ENCODE results near the gene SLC1A7.

The SLC1A7 gene

DNA sequence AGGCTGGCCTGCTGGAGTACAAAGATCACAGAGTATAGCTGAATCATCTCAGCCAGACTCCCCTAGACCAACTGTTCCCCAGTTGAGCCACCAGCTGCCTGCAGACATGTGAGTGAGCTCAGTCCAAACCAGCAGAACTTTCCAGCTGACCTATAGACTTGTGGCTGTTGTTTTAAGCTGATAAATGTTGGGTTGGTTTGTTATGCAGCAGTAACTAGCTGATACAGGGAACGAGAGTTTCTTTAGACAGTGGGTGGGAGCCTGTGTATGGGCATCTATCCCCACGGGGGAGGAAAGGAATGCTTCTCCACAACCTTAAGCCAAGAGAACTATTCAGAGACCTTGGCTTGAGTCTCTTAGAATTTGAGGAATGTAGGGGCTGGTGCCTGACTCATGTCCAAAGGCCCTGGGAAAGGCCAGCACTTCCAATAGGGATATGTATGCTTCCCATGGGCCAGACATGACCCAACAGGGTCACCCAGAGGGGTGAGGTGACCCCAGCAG lies 30.1 kb downstream of the SLC1A7 start:
- no peak overlapping the region for H3K4me3 ChIP-seq (ENCODE audit: low read length)
- DNase-seq (ENCODE audit: low read depth) = peak; percentile 75
- TF ChIP-seq, protein P1, sequence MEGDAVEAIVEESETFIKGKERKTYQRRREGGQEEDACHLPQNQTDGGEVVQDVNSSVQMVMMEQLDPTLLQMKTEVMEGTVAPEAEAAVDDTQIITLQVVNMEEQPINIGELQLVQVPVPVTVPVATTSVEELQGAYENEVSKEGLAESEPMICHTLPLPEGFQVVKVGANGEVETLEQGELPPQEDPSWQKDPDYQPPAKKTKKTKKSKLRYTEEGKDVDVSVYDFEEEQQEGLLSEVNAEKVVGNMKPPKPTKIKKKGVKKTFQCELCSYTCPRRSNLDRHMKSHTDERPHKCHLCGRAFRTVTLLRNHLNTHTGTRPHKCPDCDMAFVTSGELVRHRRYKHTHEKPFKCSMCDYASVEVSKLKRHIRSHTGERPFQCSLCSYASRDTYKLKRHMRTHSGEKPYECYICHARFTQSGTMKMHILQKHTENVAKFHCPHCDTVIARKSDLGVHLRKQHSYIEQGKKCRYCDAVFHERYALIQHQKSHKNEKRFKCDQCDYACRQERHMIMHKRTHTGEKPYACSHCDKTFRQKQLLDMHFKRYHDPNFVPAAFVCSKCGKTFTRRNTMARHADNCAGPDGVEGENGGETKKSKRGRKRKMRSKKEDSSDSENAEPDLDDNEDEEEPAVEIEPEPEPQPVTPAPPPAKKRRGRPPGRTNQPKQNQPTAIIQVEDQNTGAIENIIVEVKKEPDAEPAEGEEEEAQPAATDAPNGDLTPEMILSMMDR (conservative IDR thresholded peaks at IDR 0.05; ENCODE audit: low read depth, low read length) = no peak

DNA sequence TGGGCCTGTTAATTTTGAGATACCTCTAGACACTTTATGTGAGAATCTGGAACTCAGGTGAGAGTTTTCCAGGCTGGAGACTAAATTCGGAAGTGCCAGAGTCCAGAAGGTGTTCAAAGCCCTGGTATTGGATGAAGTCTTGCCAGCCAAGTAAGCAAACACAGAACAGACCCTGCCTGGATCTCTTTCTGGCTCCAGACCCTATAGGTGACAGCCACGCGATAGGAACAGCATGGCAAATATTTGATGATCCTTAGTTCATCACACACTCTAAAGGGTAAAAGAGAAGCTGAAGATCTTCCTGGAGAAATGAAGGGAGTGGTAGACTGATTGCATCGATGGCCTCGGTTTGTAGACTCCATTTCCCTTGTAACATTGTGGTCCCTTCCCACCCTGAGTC lies 30.7 kb downstream of the SLC1A7 start:
- TF ChIP-seq, protein P1 (conservative IDR thresholded peaks at IDR 0.05; ENCODE audit: low read depth, low read length) = no peak
- H3K4me3 ChIP-seq (ENCODE audit: low read length) = no peak overlapping the region
- no peak for DNase-seq (ENCODE audit: low read depth)

DNA sequence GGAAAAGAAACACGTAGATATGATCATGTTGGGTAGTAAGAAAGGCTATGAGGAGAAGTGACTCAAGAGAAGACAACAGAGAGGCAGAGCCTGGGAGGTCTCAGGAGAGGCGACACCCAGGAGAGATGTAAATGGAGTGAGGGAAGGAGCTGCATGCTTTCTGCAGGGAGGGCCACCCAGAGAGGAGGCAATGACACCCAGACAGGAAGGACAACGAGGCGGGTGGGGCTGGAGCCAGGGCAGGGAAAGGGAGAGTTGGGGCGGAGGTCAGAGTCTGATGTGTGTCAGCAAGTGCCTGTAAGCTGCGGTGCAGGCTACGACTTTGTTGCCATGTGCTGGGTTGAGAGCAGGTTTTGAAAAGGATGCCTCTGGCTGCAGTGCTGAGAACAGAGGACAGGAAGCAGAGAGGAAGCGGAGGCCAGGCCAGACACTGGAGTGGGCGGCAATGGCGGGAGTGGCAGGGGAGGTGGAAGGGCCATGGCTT lies 31.3 kb downstream of the SLC1A7 start:
- H3K4me3 ChIP-seq (ENCODE audit: low read length) = no peak overlapping the region
- no peak for DNase-seq (ENCODE audit: low read depth)
- TF ChIP-seq, protein P1 (conservative IDR thresholded peaks at IDR 0.05; ENCODE audit: low read depth, low read length) = no peak

DNA sequence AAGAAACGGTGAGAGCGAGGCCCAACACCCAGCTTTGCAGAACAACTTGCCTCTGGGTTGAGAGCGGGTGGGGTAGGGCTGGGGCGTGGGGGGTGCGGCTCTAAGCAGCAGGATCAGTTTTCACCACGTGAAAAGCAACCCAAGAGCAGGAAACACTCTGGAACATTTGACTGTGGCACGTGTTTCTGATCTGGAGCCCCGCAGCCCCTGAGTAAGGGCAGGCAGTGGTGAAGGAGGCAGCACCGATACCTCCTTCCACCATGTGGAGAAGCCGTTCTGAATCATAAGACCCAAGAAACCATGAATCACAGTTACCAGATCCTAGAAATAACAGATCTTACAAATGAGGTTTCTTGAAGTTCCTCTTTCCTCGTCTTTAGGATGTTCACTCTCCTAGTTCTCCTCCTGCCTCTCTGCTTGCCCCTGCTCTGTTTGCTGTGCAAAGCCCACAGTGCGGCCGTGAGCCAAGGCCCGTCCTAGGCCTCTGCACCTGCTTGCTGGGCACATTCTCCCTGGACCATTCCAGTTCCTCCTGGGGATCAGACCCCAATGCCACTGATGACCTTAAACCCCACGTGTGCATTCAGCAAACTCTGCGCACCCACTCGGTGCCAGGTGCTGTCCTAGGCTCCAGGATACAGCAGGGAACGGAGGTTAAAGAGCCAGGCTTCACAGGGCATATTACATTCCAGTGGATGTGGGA lies 31.9 kb downstream of the SLC1A7 start:
- H3K4me3 ChIP-seq (ENCODE audit: low read length) = no peak overlapping the region
- TF ChIP-seq, protein P1 (conservative IDR thresholded peaks at IDR 0.05; ENCODE audit: low read depth, low read length) = no peak
- DNase-seq (ENCODE audit: low read depth) = peak; percentile 49

DNA sequence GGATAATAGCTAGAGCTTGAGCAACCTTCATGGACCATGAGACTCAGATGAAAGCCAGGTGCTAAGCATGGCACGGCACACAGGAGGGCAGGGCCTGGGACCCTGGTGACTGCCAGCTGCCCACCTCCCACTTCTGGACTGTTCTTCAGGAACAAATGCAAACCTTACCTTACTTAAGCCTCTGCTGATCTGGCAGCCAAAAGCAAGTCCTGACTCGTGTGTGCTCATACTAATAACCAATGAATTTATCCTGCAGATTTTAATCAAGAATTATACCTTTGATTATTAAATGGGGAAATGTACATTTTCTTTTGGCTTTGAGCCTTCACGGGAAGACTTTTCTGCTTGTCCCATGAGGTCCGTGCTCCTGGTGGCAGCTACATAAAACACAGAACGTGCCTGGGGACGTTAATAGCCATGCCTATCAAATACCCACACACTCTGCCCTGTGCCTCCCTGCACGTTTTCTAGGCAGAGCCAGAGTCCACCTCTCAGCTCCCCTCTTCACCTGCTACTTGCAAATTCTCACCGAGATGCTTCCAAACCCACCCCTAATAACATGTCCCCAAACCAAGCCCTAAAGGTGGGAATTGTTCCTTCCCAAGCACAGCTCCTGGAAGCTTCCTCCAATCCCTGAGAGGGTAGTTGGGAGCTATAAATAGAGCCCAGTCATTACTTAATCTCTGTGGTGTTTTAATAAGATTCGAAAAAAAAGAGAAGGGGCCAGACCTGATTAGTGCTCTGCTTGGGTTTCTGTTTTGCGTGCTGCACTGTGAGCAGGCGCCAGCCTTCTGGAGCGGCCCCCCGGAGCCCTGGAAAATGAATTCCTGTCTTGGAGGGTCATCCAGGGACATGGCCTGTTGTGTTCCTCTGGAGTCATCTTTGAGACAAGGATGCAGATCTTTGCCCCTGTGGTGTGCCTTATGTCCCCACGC lies 33.5 kb downstream of the SLC1A7 start:
- peak; percentile 75 for DNase-seq (ENCODE audit: low read depth)
- TF ChIP-seq, protein P1 (conservative IDR thresholded peaks at IDR 0.05; ENCODE audit: low read depth, low read length) = no peak
- H3K4me3 ChIP-seq (ENCODE audit: low read length) = no peak overlapping the region

DNA sequence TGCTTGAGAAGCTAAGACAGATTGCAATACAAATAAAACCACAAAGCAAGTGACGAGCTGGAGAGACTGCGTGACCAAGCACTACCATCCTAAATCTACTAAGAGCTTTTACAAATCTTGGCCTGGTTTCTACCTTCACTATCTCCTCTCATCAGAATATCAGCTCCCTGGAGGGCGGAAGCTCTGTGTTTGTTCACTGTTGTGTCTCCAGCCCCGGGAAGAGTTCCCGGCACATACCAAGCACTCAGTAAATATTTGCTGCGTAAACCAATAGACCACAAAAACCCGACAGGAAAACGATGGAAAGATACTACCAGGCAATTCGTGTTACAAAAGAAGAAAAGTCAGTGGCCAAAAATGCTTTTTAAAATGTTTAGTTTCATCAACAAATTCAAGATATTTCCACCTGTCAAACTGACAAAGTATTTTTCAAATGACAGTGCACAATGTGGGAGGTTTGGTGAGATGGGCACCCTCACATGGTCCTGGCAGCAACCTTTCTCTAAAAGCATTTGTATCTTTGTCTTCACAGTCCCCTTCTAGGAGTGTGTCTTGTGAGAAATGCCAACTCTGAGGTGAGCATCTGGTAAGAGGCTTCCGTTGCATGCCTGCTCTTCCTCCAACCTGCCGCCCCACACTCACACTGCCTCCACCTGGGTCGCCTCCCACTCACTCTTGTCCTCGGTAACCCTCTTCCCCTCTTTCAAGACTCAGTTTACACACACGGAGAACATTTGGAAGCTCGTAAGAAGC lies 34.7 kb downstream of the SLC1A7 start:
- no peak overlapping the region for H3K4me3 ChIP-seq (ENCODE audit: low read length)
- no peak for DNase-seq (ENCODE audit: low read depth)
- TF ChIP-seq, protein P1 (conservative IDR thresholded peaks at IDR 0.05; ENCODE audit: low read depth, low read length) = no peak

All from retinal pigment epithelial cell (primary cell).